ENCODE data around the gene ICAM3.

Gene ICAM3

DNA sequence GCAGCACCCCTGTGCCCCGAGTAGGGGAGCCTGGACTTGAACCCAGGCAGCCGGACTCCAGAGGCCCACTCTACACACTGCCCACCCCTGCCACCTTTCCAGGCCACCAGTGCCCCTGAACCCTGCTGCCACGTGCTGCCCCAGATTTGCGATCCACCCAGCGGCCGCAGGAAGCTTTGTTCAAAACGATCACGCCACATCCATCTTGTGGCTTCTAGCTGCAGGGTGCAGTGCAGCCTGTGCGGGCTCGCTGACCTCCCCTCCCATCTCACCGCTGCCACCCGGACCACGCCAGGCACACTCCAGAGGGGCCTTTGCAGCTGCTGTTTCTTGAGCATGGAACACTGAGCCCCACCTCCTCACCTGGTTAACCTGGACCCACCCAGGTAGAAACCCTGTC lies 9.9 kb downstream of the ICAM3 start:
- Histone ChIP-seq H3K4me2 (ENCODE audit: low read depth, low read length, poor library complexity, severe bottlenecking) (no peak overlapping the region), H3K27ac (ENCODE audit: low read depth, low read length) (no peak overlapping the region), H3F3A (ENCODE audit: insufficient read depth) (no peaks in the 10 kb centered on the region), H3K9ac (ENCODE audit: low read length) (no peak overlapping the region), H3K36me3 (ENCODE audit: low read length) (0 out of 2 replicates have a peak, but pooled peaks cover 2% of the 10 kb centered on the region), H3K4me3 (ENCODE audit: insufficient read depth, low read length, poor library complexity, severe bottlenecking) (no peak overlapping the region), H3K9me3 (ENCODE audit: insufficient read depth, low read length) (no peaks in the 10 kb centered on the region), H4K20me1 (ENCODE audit: low read depth, low read length) (peaks cover 4% of the 10 kb centered on the region; the same call in 1 of the 2 replicates), H3K9me2 (replicated peaks; ENCODE audit: insufficient read depth, low read length) (no peaks in the 10 kb centered on the region), H3K27me3 (ENCODE audit: low read length) (no peaks in the 10 kb centered on the region), H2AFZ (ENCODE audit: low read depth, low read length, severe bottlenecking) (no peak overlapping the region), H3K79me2 (ENCODE audit: insufficient read depth, low read length) (peaks cover 55% of the 10 kb centered on the region)
- TF ChIP-seq CTCF (IDR thresholded peaks at IDR 0.05; ENCODE audit: insufficient read depth, low read length, poor library complexity, severe bottlenecking) = no peak
- TF ChIP-seq EZH2phosphoT487 (conservative IDR thresholded peaks at IDR 0.05; ENCODE audit: low read length) = no peak

GRCh38 chr19:10328558-10329429 lies 10.6 kb downstream of the ICAM3 start:
- Histone ChIP-seq H3K27me3 (ENCODE audit: low read length) (no peaks in the 10 kb centered on the region), H3K9me3 (ENCODE audit: insufficient read depth, low read length) (no peaks in the 10 kb centered on the region), H4K20me1 (ENCODE audit: low read depth, low read length) (peaks cover 4% of the 10 kb centered on the region; the same call in 1 of the 2 replicates), H3K79me2 (ENCODE audit: insufficient read depth, low read length) (peaks cover 50% of the 10 kb centered on the region), H3F3A (ENCODE audit: insufficient read depth) (no peaks in the 10 kb centered on the region), H3K4me3 (ENCODE audit: insufficient read depth, low read length, poor library complexity, severe bottlenecking) (no peak overlapping the region), H3K9ac (ENCODE audit: low read length) (no peak overlapping the region), H2AFZ (ENCODE audit: low read depth, low read length, severe bottlenecking) (no peak overlapping the region), H3K4me2 (ENCODE audit: low read depth, low read length, poor library complexity, severe bottlenecking) (no peak overlapping the region), H3K27ac (ENCODE audit: low read depth, low read length) (no peak overlapping the region), H3K9me2 (replicated peaks; ENCODE audit: insufficient read depth, low read length) (no peaks in the 10 kb centered on the region), H3K36me3 (ENCODE audit: low read length) (0 out of 2 replicates have a peak, but pooled peaks cover 2% of the 10 kb centered on the region)
- TF ChIP-seq CTCF (IDR thresholded peaks at IDR 0.05; ENCODE audit: insufficient read depth, low read length, poor library complexity, severe bottlenecking) (no peak), EZH2phosphoT487 (conservative IDR thresholded peaks at IDR 0.05; ENCODE audit: low read length) (no peak)

DNA sequence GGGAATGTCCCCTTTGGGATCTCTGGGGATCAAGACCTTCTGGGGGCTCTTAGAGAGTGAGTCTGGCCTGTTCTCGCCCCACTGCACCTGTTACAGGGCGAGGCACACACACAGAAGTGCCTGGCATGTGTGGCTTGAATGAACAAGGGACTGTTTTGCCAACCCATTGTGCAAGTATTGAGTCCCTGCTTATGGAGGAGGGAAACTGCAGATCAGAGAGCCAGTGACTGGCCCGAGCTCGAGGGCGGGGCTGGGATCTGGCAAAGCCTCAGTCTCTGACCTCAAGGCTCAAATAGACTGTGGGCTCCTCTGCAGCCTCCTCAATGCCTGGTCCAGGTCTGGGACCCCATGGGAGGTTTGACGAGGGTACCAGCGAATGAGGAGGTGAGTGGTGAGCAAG lies 11.6 kb downstream of the ICAM3 start:
- H3K9ac ChIP-seq (ENCODE audit: low read length) = no peak overlapping the region
- H4K20me1 ChIP-seq (ENCODE audit: low read depth, low read length) = peaks cover 4% of the 10 kb centered on the region; the same call in 1 of the 2 replicates
- H3K36me3 ChIP-seq (ENCODE audit: low read length) = 0 out of 2 replicates have a peak, but pooled peaks cover 2% of the 10 kb centered on the region
- no peak overlapping the region for H3K4me2 ChIP-seq (ENCODE audit: low read depth, low read length, poor library complexity, severe bottlenecking)
- TF ChIP-seq EZH2phosphoT487 (conservative IDR thresholded peaks at IDR 0.05; ENCODE audit: low read length) (no peak), CTCF (IDR thresholded peaks at IDR 0.05; ENCODE audit: insufficient read depth, low read length, poor library complexity, severe bottlenecking) (no peak)
- H3K4me3 ChIP-seq (ENCODE audit: insufficient read depth, low read length, poor library complexity, severe bottlenecking) = no peak overlapping the region
- H3K27ac ChIP-seq (ENCODE audit: low read depth, low read length) = no peak overlapping the region
- H2AFZ ChIP-seq (ENCODE audit: low read depth, low read length, severe bottlenecking) = no peak overlapping the region
- no peaks in the 10 kb centered on the region for H3K9me2 ChIP-seq (replicated peaks; ENCODE audit: insufficient read depth, low read length)
- no peaks in the 10 kb centered on the region for H3K9me3 ChIP-seq (ENCODE audit: insufficient read depth, low read length)
- no peaks in the 10 kb centered on the region for H3K27me3 ChIP-seq (ENCODE audit: low read length)
- no peaks in the 10 kb centered on the region for H3F3A ChIP-seq (ENCODE audit: insufficient read depth)
- peaks cover 45% of the 10 kb centered on the region for H3K79me2 ChIP-seq (ENCODE audit: insufficient read depth, low read length)

All from SU-DHL-6 (cell line).